Smooth muscle cell (in vitro differentiated cells): ENCODE results near the gene CAMSAP1. TPM values are rescaled to one million over a fixed set of nuclear protein-coding genes. Genes with fewer than 3 reads are reported as not detected.

Experiments used
- DNase-seq: peaks from one replicate; lab custom pipeline; 2025; ENCODE audit not compliant: unreplicated experiment; lab: John Stamatoyannopoulos, UW
- H2AFZ ChIP-seq: fragments of 200-600 bp; sonication (generic); 2 replicates; pipeline ENCODE4 v1.6.0; 2016; ENCODE audit warnings: antibody characterized with exemption, low read depth, mild to moderate bottlenecking
- H3F3A ChIP-seq: fragments of 200-600 bp; sonication (generic); 2 replicates; pipeline ENCODE4 v1.6.0; 2017; ENCODE audit warnings: antibody characterized with exemption, low read depth
- H3K27ac ChIP-seq: fragments of 200-600 bp; sonication (generic); 2 replicates; pipeline ENCODE4 v1.5.1; 2016; ENCODE audit warnings: low read depth, mild to moderate bottlenecking
- H3K27me3 ChIP-seq: fragments of 200-600 bp; sonication (generic); 2 replicates; pipeline ENCODE4 v1.6.1; 2016; ENCODE audit warnings: low read depth, mild to moderate bottlenecking
- H3K36me3 ChIP-seq: fragments of 200-600 bp; sonication (generic); 2 replicates; pipeline ENCODE4 v1.5.1; 2016; ENCODE audit warnings: low read depth
- H3K4me1 ChIP-seq: fragments of 200-600 bp; sonication (generic); 2 replicates; pipeline ENCODE4 v1.5.1; 2016; ENCODE audit warnings: low read depth
- H3K4me2 ChIP-seq: fragments of 200-600 bp; sonication (generic); 2 replicates; pipeline ENCODE4 v1.6.0; 2016; ENCODE audit warnings: mild to moderate bottlenecking
- H3K4me3 ChIP-seq: fragments of 200-600 bp; sonication (generic); 2 replicates; pipeline ENCODE4 v1.5.1; 2016; ENCODE audit warnings: mild to moderate bottlenecking
- H3K79me2 ChIP-seq: fragments of 200-600 bp; sonication (generic); 2 replicates; pipeline ENCODE4 v1.6.0; 2016; ENCODE audit warnings: low read depth, mild to moderate bottlenecking
- H3K9ac ChIP-seq: fragments of 200-600 bp; sonication (generic); 2 replicates; pipeline ENCODE4 v1.6.0; 2016; ENCODE audit warnings: low read depth
- H3K9me3 ChIP-seq: fragments of 200-600 bp; sonication (generic); replicated peaks from 2 replicates; pipeline ENCODE4 v1.5.1; 2016; ENCODE audit warnings: low read depth
- H4K20me1 ChIP-seq: fragments of 200-600 bp; sonication (generic); 2 replicates; pipeline ENCODE4 v1.6.0; 2016; ENCODE audit warnings: low read depth
- CTCF ChIP-seq: fragments of 200-600 bp; sonication (generic); IDR thresholded peaks from 2 replicates; pipeline ENCODE4 v1.5.1; 2017; ENCODE audit warnings: borderline replicate concordance, mild to moderate bottlenecking, antibody characterized with exemption; ENCODE audit not compliant: insufficient read depth, poor library complexity, severe bottlenecking
- WGBS: methylation state at CpG from one replicate; pipeline ENCODE4 v1.1.7; 2016; ENCODE audit warnings: low lambda C conversion rate; 5-methylcytosine and 5-hydroxymethylcytosine counted together
- polyA plus RNA-seq: library from polyadenylated mRNA; unstranded; fragments of >200 nt; fragmentation: Nextera tagmentation; extraction: Ambion mirVana; gene quantifications from 2 replicates; pipeline ENCODE4 v1.2.1, GENCODE V29; 2016
- total RNA-seq: library from RNA; depleted of rRNA; stranded (reverse); fragments of >200 nt; gene quantifications from 2 replicates; pipeline ENCODE4 v1.2.3, GENCODE V29; 2014

Gene CAMSAP1
- total and polyA plus RNA-seq, 2 experiments from 2014 or later = 5.4 to 17.8 TPM

DNA sequence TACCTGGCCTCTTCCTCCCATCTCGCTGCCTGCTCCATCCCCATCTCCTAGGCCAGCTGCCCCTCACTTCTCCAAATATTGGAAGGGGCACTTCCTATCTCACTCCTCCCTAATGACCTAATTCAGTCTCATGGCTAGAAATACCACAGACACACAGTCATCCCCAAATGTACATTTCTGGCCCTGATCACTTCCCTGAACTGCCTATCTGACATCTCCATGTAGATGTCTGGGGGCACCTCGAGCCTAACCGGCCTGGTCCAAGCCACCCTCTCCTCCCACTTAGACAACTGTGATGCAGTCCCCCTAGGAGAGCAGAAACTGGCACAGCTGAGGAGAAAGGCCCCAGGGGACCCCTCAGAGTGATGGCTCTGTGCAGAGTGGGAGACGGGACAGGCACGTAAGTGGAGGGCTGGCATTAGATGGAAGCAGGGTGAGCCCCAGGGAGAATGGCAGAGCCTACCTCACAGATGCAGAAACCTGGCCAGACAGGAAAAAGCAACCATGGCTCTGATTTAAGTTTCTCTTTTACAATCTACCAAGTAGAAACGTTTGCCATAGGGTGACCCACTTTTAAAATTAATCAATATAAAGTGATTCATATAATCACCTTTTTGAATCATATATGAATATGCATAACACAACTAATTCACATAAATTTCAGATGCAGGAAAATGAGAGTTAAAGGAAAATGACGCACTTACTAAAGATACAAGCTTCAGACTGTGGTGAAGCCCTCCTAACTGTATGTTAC lies 22.1 kb downstream of the CAMSAP1 start:
- no peak overlapping the region for H2AFZ ChIP-seq
- H3K4me3 ChIP-seq = no peak overlapping the region
- WGBS = 68% methylated on average over 7 of the region's 7 CpGs
- H3K4me2 ChIP-seq = peak overlapping the region; percentile 81
- DNase-seq = no peak
- peaks cover 100% of the 10 kb centered on the region for H4K20me1 ChIP-seq
- no peaks in the 10 kb centered on the region for H3K9me3 ChIP-seq
- peaks cover 44% of the 10 kb centered on the region for H3K4me1 ChIP-seq
- TF ChIP-seq CTCF = no peak
- peak overlapping the region; percentile 91 for H3K27ac ChIP-seq
- H3F3A ChIP-seq = peaks cover 6% of the 10 kb centered on the region
- peak overlapping the region; percentile 76 for H3K9ac ChIP-seq
- no peaks in the 10 kb centered on the region for H3K36me3 ChIP-seq
- H3K79me2 ChIP-seq = peaks cover 90% of the 10 kb centered on the region
- H3K27me3 ChIP-seq = no peaks in the 10 kb centered on the region

GRCh38 chr9:135884328-135885035 lies 22.9 kb downstream of the CAMSAP1 start:
- H3K9me3 ChIP-seq = no peaks in the 10 kb centered on the region
- H4K20me1 ChIP-seq = peaks cover 100% of the 10 kb centered on the region
- H3K4me3 ChIP-seq = no peak overlapping the region
- peak overlapping the region; percentile 76 for H3K9ac ChIP-seq
- no peak overlapping the region for H2AFZ ChIP-seq
- H3F3A ChIP-seq = peaks cover 6% of the 10 kb centered on the region
- peaks cover 36% of the 10 kb centered on the region for H3K4me1 ChIP-seq
- no peaks in the 10 kb centered on the region for H3K36me3 ChIP-seq
- no peak for DNase-seq
- H3K79me2 ChIP-seq = peaks cover 90% of the 10 kb centered on the region
- peak overlapping the region; percentile 81 for H3K4me2 ChIP-seq
- no peaks in the 10 kb centered on the region for H3K27me3 ChIP-seq
- TF ChIP-seq CTCF = no peak
- WGBS = 68% methylated on average over 16 of the region's 16 CpGs
- H3K27ac ChIP-seq = peak overlapping the region; percentile 91

DNA sequence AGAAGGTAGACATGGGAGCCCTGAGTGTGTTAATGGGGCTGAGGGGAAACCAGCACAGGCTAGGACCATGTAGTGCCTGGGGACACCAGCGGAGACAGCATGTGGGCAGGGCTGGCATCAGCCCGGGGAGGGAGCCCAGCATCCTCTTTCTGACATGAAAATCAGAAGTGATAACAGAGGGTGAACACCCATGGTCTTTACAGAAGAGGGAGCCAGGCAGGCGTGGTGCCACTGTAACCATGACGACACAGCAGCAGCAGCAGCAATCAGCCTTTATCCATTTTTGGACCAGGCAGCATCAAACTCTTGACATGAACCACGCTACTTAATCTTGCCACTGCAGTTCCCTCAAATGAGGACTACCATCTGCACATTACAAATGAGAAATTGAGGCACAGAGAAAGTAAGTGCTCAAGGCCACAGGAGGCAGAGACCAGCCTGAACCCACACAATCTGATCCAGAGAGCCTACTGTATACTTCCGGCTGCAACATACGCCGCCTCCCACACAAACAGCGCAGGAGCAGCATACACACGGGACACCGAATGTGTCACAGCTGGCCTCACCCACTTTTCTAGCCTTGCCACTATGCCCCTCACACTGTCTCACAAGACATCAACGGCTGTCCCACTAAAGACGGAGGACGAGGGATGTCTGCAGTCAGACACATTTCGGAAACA lies 23.8 kb downstream of the CAMSAP1 start:
- 95% methylated on average over 15 of the region's 15 CpGs for WGBS

More for the DNA sequence above, 23.8 kb downstream of the CAMSAP1 start:
- no peaks in the 10 kb centered on the region for H3K9me3 ChIP-seq
- no peak for TF ChIP-seq CTCF
- H3K27ac ChIP-seq = peak overlapping the region; percentile 91
- H3K36me3 ChIP-seq = no peaks in the 10 kb centered on the region
- H3K4me1 ChIP-seq = peaks cover 34% of the 10 kb centered on the region
- no peaks in the 10 kb centered on the region for H3K27me3 ChIP-seq
- peaks cover 100% of the 10 kb centered on the region for H4K20me1 ChIP-seq
- no peak overlapping the region for H2AFZ ChIP-seq
- no peak overlapping the region for H3K4me3 ChIP-seq
- peaks cover 6% of the 10 kb centered on the region for H3F3A ChIP-seq
- peaks cover 88% of the 10 kb centered on the region for H3K79me2 ChIP-seq
- H3K4me2 ChIP-seq = peak overlapping the region; percentile 81
- peak overlapping the region; percentile 26 for H3K9ac ChIP-seq
- no peak for DNase-seq
